H9 (cell line): ENCODE results near the gene FPR1. TPM values are rescaled to one million over a fixed set of nuclear protein-coding genes. Genes with fewer than 3 reads are reported as not detected.

Experiments used
- DNase-seq: peaks from one replicate; pipeline ENCODE4 v3.0.0-alpha.2; 2017
- H2AFZ ChIP-seq: one replicate; pipeline ENCODE4 v1.6.1; 2013; ENCODE audit warnings: mild to moderate bottlenecking, low read length, control low read depth, moderate library complexity
- H2AK5ac ChIP-seq: 2 replicates; pipeline ENCODE4 v1.6.1; 2013; ENCODE audit warnings: low read length, control low read depth, mixed read lengths; ENCODE audit not compliant: insufficient read length
- H2BK120ac ChIP-seq: one replicate; pipeline ENCODE4 v1.6.1; 2013; ENCODE audit warnings: low read depth, mild to moderate bottlenecking, low read length, control low read depth, inconsistent platforms; ENCODE audit not compliant: poor library complexity, severe bottlenecking
- H2BK12ac ChIP-seq: 2 replicates; pipeline ENCODE4 v1.6.1; 2013; ENCODE audit warnings: low read length, control low read depth, mixed read lengths, low read depth; ENCODE audit not compliant: insufficient read length
- H2BK15ac ChIP-seq: 2 replicates; pipeline ENCODE4 v1.6.1; 2013; ENCODE audit warnings: low read depth, low read length, control low read depth
- H2BK20ac ChIP-seq: one replicate; pipeline ENCODE4 v1.6.1; 2013; ENCODE audit warnings: low read depth, mild to moderate bottlenecking, low read length, control low read depth, inconsistent platforms; ENCODE audit not compliant: poor library complexity, severe bottlenecking
- H2BK5ac ChIP-seq: 2 replicates; pipeline ENCODE4 v1.6.1; 2013; ENCODE audit warnings: low read length, control low read depth, mixed read lengths; ENCODE audit not compliant: insufficient read length
- H3K14ac ChIP-seq: 2 replicates; pipeline ENCODE4 v1.6.1; 2013; ENCODE audit warnings: low read length, control low read depth; ENCODE audit not compliant: insufficient read depth
- H3K18ac ChIP-seq: 2 replicates; pipeline ENCODE4 v1.6.1; 2013; ENCODE audit warnings: low read depth, mild to moderate bottlenecking, mixed read lengths, low read length, control low read depth; ENCODE audit not compliant: insufficient read length
- H3K23ac ChIP-seq: 2 replicates; pipeline ENCODE4 v1.6.1; 2013; ENCODE audit warnings: low read length, control low read depth, mixed read lengths, low read depth; ENCODE audit not compliant: insufficient read length
- H3K23me2 ChIP-seq: 2 replicates; pipeline ENCODE4 v1.6.1; 2013; ENCODE audit warnings: low read depth, mild to moderate bottlenecking, mixed read lengths, low read length, control low read depth; ENCODE audit not compliant: insufficient read length, poor library complexity, severe bottlenecking
- H3K27ac ChIP-seq: 2 replicates; pipeline ENCODE4 v1.5.1; 2013; ENCODE audit warnings: low read length, control low read depth, mixed read lengths, low read depth; ENCODE audit not compliant: insufficient read length
- H3K27me3 ChIP-seq: 2 replicates; pipeline ENCODE4 v1.6.1; 2013; ENCODE audit warnings: low read length, control low read depth, inconsistent platforms; ENCODE audit not compliant: insufficient read depth
- H3K4ac ChIP-seq: 2 replicates; pipeline ENCODE4 v1.6.1; 2013; ENCODE audit warnings: low read depth, mild to moderate bottlenecking, control low read depth, inconsistent platforms, low read length, moderate library complexity
- H3K4me1 ChIP-seq: 2 replicates; pipeline ENCODE4 v1.6.1; 2013; ENCODE audit warnings: low read length, control low read depth, inconsistent platforms; ENCODE audit not compliant: insufficient read depth
- H3K4me2 ChIP-seq: 2 replicates; pipeline ENCODE4 v1.6.1; 2013; ENCODE audit warnings: low read length, control low read depth, mixed read lengths; ENCODE audit not compliant: insufficient read length, insufficient read depth
- H3K56ac ChIP-seq: 2 replicates; pipeline ENCODE4 v1.6.1; 2013; ENCODE audit warnings: low read depth, mild to moderate bottlenecking, mixed read lengths, low read length, control low read depth; ENCODE audit not compliant: insufficient read length
- H3K79me1 ChIP-seq: 2 replicates; pipeline ENCODE4 v1.6.1; 2013; ENCODE audit warnings: low read depth, mild to moderate bottlenecking, moderate library complexity, low read length, control low read depth, inconsistent platforms; ENCODE audit not compliant: insufficient read depth, poor library complexity, severe bottlenecking
- H3K79me2 ChIP-seq: 2 replicates; pipeline ENCODE4 v1.6.1; 2013; ENCODE audit warnings: low read length, control low read depth, inconsistent platforms; ENCODE audit not compliant: insufficient read depth
- H3K9ac ChIP-seq: 2 replicates; pipeline ENCODE4 v1.6.1; 2013; ENCODE audit warnings: low read length, control low read depth, mixed read lengths; ENCODE audit not compliant: insufficient read length; ENCODE audit errors: extremely low read depth
- H3K9me3 ChIP-seq: one replicate; pipeline ENCODE4 v1.6.1; 2013; ENCODE audit warnings: low read depth, low read length, inconsistent platforms; ENCODE audit not compliant: control insufficient read depth
- H3T11ph ChIP-seq: one replicate; pipeline ENCODE4 v1.6.1; 2013; ENCODE audit warnings: mild to moderate bottlenecking, low read length, control low read depth, inconsistent platforms
- H4K20me1 ChIP-seq: one replicate; pipeline ENCODE4 v1.6.1; 2013; ENCODE audit not compliant: control insufficient read depth, insufficient read length, insufficient read depth
- H4K5ac ChIP-seq: 2 replicates; pipeline ENCODE4 v1.6.1; 2013; ENCODE audit warnings: low read depth, mild to moderate bottlenecking, mixed read lengths, low read length, control low read depth; ENCODE audit not compliant: insufficient read length
- H4K8ac ChIP-seq: replicated peaks from 2 replicates; pipeline ENCODE4 v1.6.1; 2013; ENCODE audit warnings: low read length, control low read depth, mixed read lengths, low read depth; ENCODE audit not compliant: insufficient read length
- H4K91ac ChIP-seq: 2 replicates; pipeline ENCODE4 v1.6.1; 2013; ENCODE audit warnings: low read depth, mild to moderate bottlenecking, moderate library complexity, mixed read lengths, low read length, control low read depth; ENCODE audit not compliant: insufficient read length
- H3K27ac Mint-ChIP-seq, 3 experiments: 2 replicates in 2 of 3; 3 replicates in 1 of 3; pipeline ENCODE4 v1.8.0; 2020 to 2021; ENCODE audit warnings: mixed read lengths in 3 of 3, mild to moderate bottlenecking in 1 of 3, moderate library complexity in 1 of 3
- H3K27me3 Mint-ChIP-seq: 2 replicates; pipeline ENCODE4 v1.8.0; 2021; ENCODE audit warnings: low read depth, mild to moderate bottlenecking, moderate library complexity, mixed read lengths
- H3K36me3 Mint-ChIP-seq, 3 experiments: 2 replicates in 2 of 3; 3 replicates in 1 of 3; pipeline ENCODE4 v1.8.0; 2020 to 2021; ENCODE audit warnings: low read depth in 3 of 3, mixed read lengths in 3 of 3; ENCODE audit not compliant: insufficient read depth in 1 of 3
- H3K4me1 Mint-ChIP-seq, 2 experiments: 2 replicates each; pipeline ENCODE4 v1.8.0; 2020; ENCODE audit warnings: mixed read lengths in 2 of 2
- H3K4me3 Mint-ChIP-seq, 2 experiments: 2 replicates in 1 of 2; 3 replicates in 1 of 2; pipeline ENCODE4 v1.8.0; 2020 to 2021; ENCODE audit warnings: mild to moderate bottlenecking in 2 of 2, mixed read lengths in 2 of 2, moderate library complexity in 1 of 2
- H3K9me3 Mint-ChIP-seq, 2 experiments: 2 replicates in 1 of 2; 3 replicates in 1 of 2; pipeline ENCODE4 v1.8.0; 2020; ENCODE audit warnings: mild to moderate bottlenecking in 2 of 2, mixed read lengths in 2 of 2, moderate library complexity in 1 of 2
- CTCF ChIP-seq: fragments of 200-600 bp; sonication (generic); conservative IDR thresholded peaks from 3 replicates; pipeline ENCODE4 v1.8.0; 2021; ENCODE audit warnings: antibody characterized with exemption, mild to moderate bottlenecking
- WGBS: extraction: QIAGEN DNeasy Blood & Tissue Kit; methylation state at CpG from one replicate; pipeline ENCODE4 v1.1.7; 2013; ENCODE audit warnings: missing lambda C conversion rate, low lambda C conversion rate, mixed read lengths; ENCODE audit not compliant: insufficient read length; ENCODE audit errors: extremely low coverage; 5-methylcytosine and 5-hydroxymethylcytosine counted together
- total RNA-seq: library from RNA; stranded (reverse); gene quantifications from 2 replicates; pipeline ENCODE4 v1.2.1, GENCODE V29; 2021

FPR1 gene
- total RNA-seq, 1 experiment from 2014 or later = not detected

GRCh38 chr19:51697169-51697776 is 54.4 kb downstream of the FPR1 start:
- Mint-ChIP-seq H3K36me3 (peaks cover 9 to 78% (median 43%) of the 10 kb centered on the region in 3 experiments), H3K4me3 (no peak overlapping the region), H3K4me1 (peaks cover 20 to 24% of the 10 kb centered on the region in 2 experiments), H3K9me3 (peaks cover 0 to 3% of the 10 kb centered on the region in 2 experiments; a peak in 2 of 5 replicates), H3K27ac (no peak overlapping the region), H3K27me3 (no peaks in the 10 kb centered on the region)
- Histone ChIP-seq H3K9ac (no peak overlapping the region), H3K14ac (no peak overlapping the region), H3K18ac (no peak overlapping the region), H3K4me1 (peaks cover 2% of the 10 kb centered on the region; the same call in 1 of the 2 replicates), H2AFZ (no peak overlapping the region), H3K9me3 (no peaks in the 10 kb centered on the region), H4K8ac (no peak overlapping the region), H3K79me2 (no peaks in the 10 kb centered on the region; the same call in 1 of the 2 replicates), H3K23me2 (peaks cover 4% of the 10 kb centered on the region), H3K79me1 (no peaks in the 10 kb centered on the region), H4K20me1 (no peaks in the 10 kb centered on the region), H2BK120ac (no peak overlapping the region), H4K5ac (no peak overlapping the region), H3T11ph (no peak overlapping the region), H2BK20ac (no peak overlapping the region), H3K4ac (no peak overlapping the region), H2BK12ac (no peak overlapping the region), H3K27me3 (no peaks in the 10 kb centered on the region), H3K4me2 (no peak overlapping the region), H4K91ac (no peak overlapping the region), H3K56ac (no peak overlapping the region), H2BK15ac (no peak overlapping the region), H2BK5ac (no peak overlapping the region), H3K23ac (no peak overlapping the region), H2AK5ac (no peak overlapping the region), H3K27ac (no peak overlapping the region)
- WGBS = no CpG with 5 or more reads among the region's 9 CpGs
- no peak for TF ChIP-seq CTCF
- DNase-seq = no peak
